Ovary (tissue), 9 donors: Measurements from ENCODE around the gene RACGAP1. TPM values are rescaled to one million over a fixed set of nuclear protein-coding genes. Genes with fewer than 3 reads are reported as not detected.

Experiments
- DNase-seq, 5 donors: peaks; one replicate each; pipeline ENCODE4 v3.0.0-alpha.2; 2019 to 2020
- H3K27ac ChIP-seq, 2 donors: fragments of 200-600 bp; one replicate each; pipeline versions ENCODE4 v1.5.1 to v1.8.0; 2019 to 2022
- H3K27me3 ChIP-seq: fragments of 200-600 bp; one replicate; pipeline ENCODE4 v1.8.0; 2022
- H3K36me3 ChIP-seq: fragments of 200-600 bp; sonication (generic); one replicate; pipeline ENCODE4 v1.5.1; 2019
- H3K4me1 ChIP-seq: one replicate; pipeline ENCODE4 v1.8.1; 2013; ENCODE audit warnings: mild to moderate bottlenecking, moderate library complexity; ENCODE audit not compliant: insufficient read depth
- H3K4me3 ChIP-seq: fragments of 200-600 bp; sonication (generic); one replicate; pipeline ENCODE4 v1.5.1; 2017
- H3K9me3 ChIP-seq, 2 donors: fragments of 200-600 bp in 1 of 2; sonication (generic) in 1 of 2; one replicate each; pipeline versions ENCODE4 v1.5.1 to v1.8.1; 2013 to 2019; ENCODE audit warnings: mild to moderate bottlenecking in 1 of 2, moderate library complexity in 1 of 2
- CTCF ChIP-seq, 3 donors: fragments of 450-650 bp in 2 of 3; fragments of 200-600 bp in 1 of 3; IDR thresholded peaks; one replicate each; pipeline versions ENCODE4 v1.5.1 to v1.8.0; 2016 to 2022; ENCODE audit warnings: antibody characterized with exemption in 3 of 3, mild to moderate bottlenecking in 1 of 3
- EP300 ChIP-seq: sonication (generic); formaldehyde crosslinking; IDR thresholded peaks from one replicate; pipeline ENCODE4 v1.6.1; 2017; ENCODE audit warnings: antibody characterized with exemption
- POLR2A ChIP-seq: fragments of 450-650 bp; IDR thresholded peaks from one replicate; pipeline ENCODE4 v1.6.1; 2017; ENCODE audit warnings: antibody characterized with exemption, mild to moderate bottlenecking, moderate library complexity
- WGBS, 3 donors: extraction: QIAGEN DNeasy Blood & Tissue Kit in 1 of 3; methylation state at CpG; one replicate each; pipeline versions ENCODE4 v1.1.5 to v1.1.7; 2013 to 2017; 5-methylcytosine and 5-hydroxymethylcytosine counted together
- intact Hi-C, 4 donors: fragments of 100-400 bp; cut with DNase I; formaldehyde crosslinking; loops; one replicate each; pipeline versions ENCODE4 v1.11.0 to v1.15.1; 2022 to 2023
- polyA plus RNA-seq, 2 donors: library from polyadenylated mRNA; stranded (reverse); fragments of 200-250 nt in 1 of 2; fragments of 350-450 nt in 1 of 2; fragmentation: Illumina TruSeq in 1 of 2; extraction: RNeasy Lipid Tissue Mini Kit (QIAGEN cat#74804) in 1 of 2; gene quantifications; one replicate each; pipeline ENCODE4 v1.2.3, GENCODE V29; 2013 to 2014
- total RNA-seq, 7 donors: library from RNA; depleted of rRNA in 2 of 7; stranded (reverse); fragments of >200 nt in 2 of 7; fragmentation: NEBNext Ultra II Directional in 3 of 7; extraction: Animal tissue kit (Norgen Biotek cat#: 25700) in 3 of 7; gene quantifications; one replicate each; pipeline versions ENCODE4 v1.1.0 to v1.2.4, GENCODE V29; 2016 to 2023
- donor health status: DM: no; HTN: no; CAD: no; lungs with moderate emphysema.
- donor health status: DM: no; HTN: no; CAD: no.
- donor health status: Bipolar disorder and iron deficiency.
- donor health status: DM: yes; HTN: yes; CAD: no.
- donor health status: DM: no; HTN: no; CAD: no.
- donor health status: DM: yes; HTN: yes; CAD: no.

RACGAP1 gene
- total and polyA plus RNA-seq, 9 donors, result 2.1 to 10.8 (median 3.8) TPM

- 84 to 93% (median 86%) methylated on average over 10 to 13 of the region's 13 CpGs for WGBS, 3 donors
- no peaks in the 10 kb centered on the region for H3K9me3 ChIP-seq
- no peak for TF ChIP-seq CTCF (IDR thresholded peaks at IDR 0.05)
- TF ChIP-seq POLR2A, result no peak
- TF ChIP-seq EP300, result no peak
- no peak overlapping the region for H3K4me3 ChIP-seq
- intact Hi-C loops, result loop anchor here in 1 of 4 donors (5.0 kb wide), 1 partner anchor 82 kb away; no protein-coding TSS in a partner anchor
- peak in 1 of 5 donors; percentile 21 for DNase-seq
- H3K4me1 ChIP-seq, result peaks cover 3% of the 10 kb centered on the region
- H3K36me3 ChIP-seq, result no peaks in the 10 kb centered on the region
- H3K27me3 ChIP-seq, result no peaks in the 10 kb centered on the region
- no peak overlapping the region for H3K27ac ChIP-seq
Measured at GRCh38 chr12:49948866-49949845, 76.1 kb downstream of the RACGAP1 start.

GRCh38 chr12:49947593-49948226, 77.6 kb downstream of the RACGAP1 start:
- no peaks in the 10 kb centered on the region for H3K36me3 ChIP-seq
- TF ChIP-seq POLR2A (no peak), EP300 (no peak), CTCF (IDR thresholded peaks at IDR 0.05) (no peak)
- DNase-seq, result peak in 1 of 5 donors; percentile 4
- WGBS, 3 donors, result 82 to 88% (median 83%) methylated on average over 7 of the region's 7 CpGs
- no peak overlapping the region for H3K27ac ChIP-seq
- H3K27me3 ChIP-seq, result no peaks in the 10 kb centered on the region
- intact Hi-C loops, result loop anchor here in 1 of 4 donors (5.0 kb wide), 1 partner anchor 80 kb away; no protein-coding TSS in a partner anchor
- no peak overlapping the region for H3K4me3 ChIP-seq
- no peaks in the 10 kb centered on the region for H3K9me3 ChIP-seq
- H3K4me1 ChIP-seq, result peaks cover 3% of the 10 kb centered on the region

- intact Hi-C loops, result loop anchor here in 1 of 4 donors (5.0 kb wide), 1 partner anchor 79 kb away; no protein-coding TSS in a partner anchor
- no peak for DNase-seq
- WGBS, 3 donors, result 84 to 85% (median 84%) methylated on average over 3 of the region's 3 CpGs
- H3K27me3 ChIP-seq, result no peaks in the 10 kb centered on the region
- peaks cover 3% of the 10 kb centered on the region for H3K4me1 ChIP-seq
- H3K9me3 ChIP-seq, result no peaks in the 10 kb centered on the region
- no peaks in the 10 kb centered on the region for H3K36me3 ChIP-seq
- H3K4me3 ChIP-seq, result no peak overlapping the region
- TF ChIP-seq POLR2A (no peak), CTCF (IDR thresholded peaks at IDR 0.05) (no peak), EP300 (no peak)
- no peak overlapping the region for H3K27ac ChIP-seq
Measured at GRCh38 chr12:49946497-49946896, 78.8 kb downstream of the RACGAP1 start.

GRCh38 chr12:49946086-49946485, 79.2 kb downstream of the RACGAP1 start:
- no peak for DNase-seq
- TF ChIP-seq CTCF (IDR thresholded peaks at IDR 0.05) (no peak), POLR2A (no peak), EP300 (no peak)
- Histone ChIP-seq H3K9me3 (no peaks in the 10 kb centered on the region), H3K27me3 (no peaks in the 10 kb centered on the region), H3K36me3 (no peaks in the 10 kb centered on the region), H3K27ac (no peak overlapping the region), H3K4me3 (no peak overlapping the region), H3K4me1 (peaks cover 3% of the 10 kb centered on the region)
- WGBS, 3 donors, result 89 to 95% (median 91%) methylated on average over 9 of the region's 9 CpGs
- intact Hi-C loops, result loop anchor here in 1 of 4 donors (5.0 kb wide), 1 partner anchor 79 kb away; no protein-coding TSS in a partner anchor
